HEK293T (cell line): ENCODE data around the gene CDK17.

ENCODE experiments used
- ARNT ChIP-seq: fragments of 450-650 bp; IDR thresholded peaks from 2 replicates; pipeline ENCODE4 v1.6.1; 2017; ENCODE audit warnings: mild to moderate bottlenecking
- BHLHE40 ChIP-seq: fragments of 450-650 bp; IDR thresholded peaks from 2 replicates; pipeline ENCODE4 v1.6.1; 2016; ENCODE audit warnings: mild to moderate bottlenecking, moderate library complexity, borderline replicate concordance
- CTBP1 ChIP-seq: fragments of 450-650 bp; IDR thresholded peaks from 2 replicates; pipeline ENCODE4 v1.6.1; 2016; ENCODE audit warnings: borderline replicate concordance
- ELF4 ChIP-seq: fragments of 450-650 bp; IDR thresholded peaks from 2 replicates; pipeline ENCODE4 v1.6.1; 2017; ENCODE audit warnings: antibody characterized with exemption
- FOXA1 ChIP-seq: fragments of 450-650 bp; IDR thresholded peaks from 2 replicates; pipeline ENCODE4 v1.6.1; 2016; ENCODE audit warnings: mild to moderate bottlenecking
- FOXK2 ChIP-seq: fragments of 450-650 bp; IDR thresholded peaks from 2 replicates; pipeline ENCODE4 v1.6.1; 2016; ENCODE audit warnings: mild to moderate bottlenecking
- LEF1 ChIP-seq: fragments of 450-650 bp; IDR thresholded peaks from 2 replicates; pipeline ENCODE4 v1.6.1; 2017; ENCODE audit warnings: mild to moderate bottlenecking, borderline replicate concordance
- TF ChIP-seq, protein P1 (sequence below): fragments of 450-650 bp; IDR thresholded peaks from 2 replicates; pipeline ENCODE4 v1.6.1; 2016

DNA sequence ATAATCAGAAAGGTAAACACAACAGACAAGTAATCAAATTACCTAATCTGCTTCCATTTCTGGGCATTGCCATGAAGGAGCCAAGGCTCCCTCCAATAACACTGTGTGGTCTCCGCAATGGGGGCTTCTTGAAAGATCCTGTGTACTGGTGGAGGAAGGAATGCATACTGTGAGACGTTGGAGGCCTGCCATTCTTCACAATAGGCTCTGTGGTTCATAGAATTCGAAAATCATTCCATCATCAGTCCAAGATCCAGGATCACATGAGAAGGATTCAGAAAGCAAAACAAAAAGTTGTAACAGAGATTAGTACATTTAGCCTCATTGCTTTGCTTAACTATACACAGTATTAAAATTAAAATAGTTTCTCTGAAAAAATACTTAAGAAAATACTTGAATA lies 76.3 kb downstream of the CDK17 start:
- TF ChIP-seq LEF1 (no peak), FOXA1 (no peak), ARNT (no peak), BHLHE40 (no peak), CTBP1 (no peak), FOXK2 (no peak), ELF4 (no peak)
- TF ChIP-seq, protein P1, sequence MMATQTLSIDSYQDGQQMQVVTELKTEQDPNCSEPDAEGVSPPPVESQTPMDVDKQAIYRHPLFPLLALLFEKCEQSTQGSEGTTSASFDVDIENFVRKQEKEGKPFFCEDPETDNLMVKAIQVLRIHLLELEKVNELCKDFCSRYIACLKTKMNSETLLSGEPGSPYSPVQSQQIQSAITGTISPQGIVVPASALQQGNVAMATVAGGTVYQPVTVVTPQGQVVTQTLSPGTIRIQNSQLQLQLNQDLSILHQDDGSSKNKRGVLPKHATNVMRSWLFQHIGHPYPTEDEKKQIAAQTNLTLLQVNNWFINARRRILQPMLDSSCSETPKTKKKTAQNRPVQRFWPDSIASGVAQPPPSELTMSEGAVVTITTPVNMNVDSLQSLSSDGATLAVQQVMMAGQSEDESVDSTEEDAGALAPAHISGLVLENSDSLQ = no peak
